GM21447 (cell line): ENCODE results near the gene TUT7.
"Not testable (repeated sequence)": the region's sequence is repeated elsewhere in the genome, so short reads cannot be mapped to it uniquely, and the experiment has no call there.

Experiments
- ATAC-seq: cut with Tn5 transposase; IDR thresholded peaks from one replicate; pipeline ENCODE4 v1.9.1; 2021; ENCODE audit not compliant: unreplicated experiment

Gene TUT7, protein sequence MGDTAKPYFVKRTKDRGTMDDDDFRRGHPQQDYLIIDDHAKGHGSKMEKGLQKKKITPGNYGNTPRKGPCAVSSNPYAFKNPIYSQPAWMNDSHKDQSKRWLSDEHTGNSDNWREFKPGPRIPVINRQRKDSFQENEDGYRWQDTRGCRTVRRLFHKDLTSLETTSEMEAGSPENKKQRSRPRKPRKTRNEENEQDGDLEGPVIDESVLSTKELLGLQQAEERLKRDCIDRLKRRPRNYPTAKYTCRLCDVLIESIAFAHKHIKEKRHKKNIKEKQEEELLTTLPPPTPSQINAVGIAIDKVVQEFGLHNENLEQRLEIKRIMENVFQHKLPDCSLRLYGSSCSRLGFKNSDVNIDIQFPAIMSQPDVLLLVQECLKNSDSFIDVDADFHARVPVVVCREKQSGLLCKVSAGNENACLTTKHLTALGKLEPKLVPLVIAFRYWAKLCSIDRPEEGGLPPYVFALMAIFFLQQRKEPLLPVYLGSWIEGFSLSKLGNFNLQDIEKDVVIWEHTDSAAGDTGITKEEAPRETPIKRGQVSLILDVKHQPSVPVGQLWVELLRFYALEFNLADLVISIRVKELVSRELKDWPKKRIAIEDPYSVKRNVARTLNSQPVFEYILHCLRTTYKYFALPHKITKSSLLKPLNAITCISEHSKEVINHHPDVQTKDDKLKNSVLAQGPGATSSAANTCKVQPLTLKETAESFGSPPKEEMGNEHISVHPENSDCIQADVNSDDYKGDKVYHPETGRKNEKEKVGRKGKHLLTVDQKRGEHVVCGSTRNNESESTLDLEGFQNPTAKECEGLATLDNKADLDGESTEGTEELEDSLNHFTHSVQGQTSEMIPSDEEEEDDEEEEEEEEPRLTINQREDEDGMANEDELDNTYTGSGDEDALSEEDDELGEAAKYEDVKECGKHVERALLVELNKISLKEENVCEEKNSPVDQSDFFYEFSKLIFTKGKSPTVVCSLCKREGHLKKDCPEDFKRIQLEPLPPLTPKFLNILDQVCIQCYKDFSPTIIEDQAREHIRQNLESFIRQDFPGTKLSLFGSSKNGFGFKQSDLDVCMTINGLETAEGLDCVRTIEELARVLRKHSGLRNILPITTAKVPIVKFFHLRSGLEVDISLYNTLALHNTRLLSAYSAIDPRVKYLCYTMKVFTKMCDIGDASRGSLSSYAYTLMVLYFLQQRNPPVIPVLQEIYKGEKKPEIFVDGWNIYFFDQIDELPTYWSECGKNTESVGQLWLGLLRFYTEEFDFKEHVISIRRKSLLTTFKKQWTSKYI (N-terminal part only)

DNA sequence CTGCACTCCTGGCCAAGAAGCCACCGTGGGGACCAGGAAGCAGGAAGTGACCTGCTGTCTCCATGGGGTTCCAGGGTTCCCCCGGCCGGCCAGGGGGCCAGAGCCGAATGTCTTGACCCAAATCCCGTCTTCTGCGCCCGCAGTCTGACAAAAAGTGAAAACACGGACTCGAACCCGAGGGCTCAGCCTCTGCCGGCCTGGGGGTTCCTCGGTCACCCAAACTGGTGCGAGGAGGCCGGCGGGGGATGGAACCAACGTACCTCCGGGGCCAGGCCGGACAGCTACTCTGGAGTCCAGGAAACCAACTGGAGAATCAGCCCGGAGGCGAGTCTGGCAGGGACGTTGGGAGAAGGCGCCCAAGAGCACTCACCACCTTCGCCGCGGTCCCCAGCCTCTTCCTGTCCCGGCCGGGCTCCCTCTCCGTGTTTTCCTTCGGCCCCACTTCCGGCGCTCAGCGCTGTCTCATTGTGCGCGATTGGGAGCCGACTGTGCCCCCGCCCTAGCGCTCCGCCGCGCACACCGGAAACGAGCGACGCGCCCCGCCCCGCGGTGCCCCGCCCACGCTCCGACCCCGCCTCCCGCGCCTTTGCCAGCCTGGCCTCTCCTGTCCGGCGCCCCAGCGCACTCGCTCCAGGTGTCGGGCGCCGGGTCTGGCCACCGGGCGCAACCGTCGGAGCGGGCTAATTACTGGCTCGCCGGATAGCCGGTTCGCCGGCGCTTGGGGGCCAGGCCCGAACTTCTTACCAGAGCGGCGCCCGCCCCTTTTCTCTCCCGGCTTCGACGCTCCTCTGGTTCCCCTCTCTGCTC lies at the start of gene TUT7:
Gene TUT7 (minus strand): TSS at position 400 of the 807 bp plus-strand sequence. CDS start 1,211 bp downstream, outside the sequence.
- peak; percentile 67 for ATAC-seq

DNA sequence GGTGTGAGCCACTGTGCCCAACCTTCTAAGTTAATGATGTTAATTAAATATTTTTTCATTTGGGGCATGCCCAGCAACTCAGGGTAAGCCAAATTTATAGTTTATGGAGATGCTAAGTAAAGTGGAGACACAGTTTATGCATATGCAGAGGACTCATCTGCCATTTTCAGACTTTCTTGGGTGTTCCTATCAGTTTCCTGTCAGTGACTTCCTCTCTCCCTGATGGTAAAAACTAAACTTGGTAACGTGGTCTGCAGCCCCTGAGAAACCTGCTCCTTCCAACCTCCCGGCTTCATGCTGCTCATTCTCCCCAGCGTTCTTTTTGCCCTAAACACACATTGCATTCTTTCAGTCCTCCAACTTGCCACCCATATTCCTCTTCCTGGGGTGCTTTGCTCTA lies 48.4 kb upstream of the TUT7 start:
- no peak for ATAC-seq

DNA sequence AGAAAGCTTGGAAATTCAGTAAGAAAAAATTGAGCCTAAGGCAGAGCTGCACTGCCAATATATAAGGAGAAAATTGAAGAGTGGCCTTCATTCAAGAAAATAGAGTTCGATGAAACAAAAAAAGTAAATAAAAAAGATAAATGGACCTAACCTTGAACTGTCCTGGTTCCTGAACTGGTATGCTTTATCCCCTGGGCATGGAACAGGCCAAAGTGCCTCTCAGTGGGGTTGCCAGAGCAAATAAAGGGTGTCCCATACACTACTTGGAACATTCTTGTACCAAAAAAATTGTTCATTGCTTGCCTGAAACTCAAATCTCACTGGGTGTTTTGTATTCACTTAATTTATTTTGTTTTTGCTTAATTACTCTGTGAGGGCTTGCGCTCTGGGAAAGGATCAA lies 42.2 kb upstream of the TUT7 start:
- ATAC-seq = no peak

DNA sequence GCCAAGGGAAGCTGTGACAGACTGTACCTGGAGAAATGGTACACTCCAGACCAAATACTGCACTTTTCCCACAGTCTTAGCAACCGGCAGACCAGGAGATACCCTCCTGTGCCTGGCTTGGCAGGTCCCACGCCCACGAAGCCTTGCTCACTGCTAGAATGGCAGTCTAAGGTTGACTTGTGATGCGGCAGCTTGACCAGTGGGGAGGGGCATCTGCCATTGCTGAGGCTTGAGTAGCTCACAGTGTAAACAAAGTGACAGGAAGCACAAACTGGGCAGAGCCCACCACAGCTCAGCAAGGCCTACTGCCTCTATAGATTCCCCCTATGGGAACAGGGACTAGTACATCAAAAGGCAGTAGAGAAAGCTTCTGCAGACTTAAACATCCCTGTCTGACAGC lies 36.0 kb upstream of the TUT7 start:
- not testable (repeated sequence) for ATAC-seq

DNA sequence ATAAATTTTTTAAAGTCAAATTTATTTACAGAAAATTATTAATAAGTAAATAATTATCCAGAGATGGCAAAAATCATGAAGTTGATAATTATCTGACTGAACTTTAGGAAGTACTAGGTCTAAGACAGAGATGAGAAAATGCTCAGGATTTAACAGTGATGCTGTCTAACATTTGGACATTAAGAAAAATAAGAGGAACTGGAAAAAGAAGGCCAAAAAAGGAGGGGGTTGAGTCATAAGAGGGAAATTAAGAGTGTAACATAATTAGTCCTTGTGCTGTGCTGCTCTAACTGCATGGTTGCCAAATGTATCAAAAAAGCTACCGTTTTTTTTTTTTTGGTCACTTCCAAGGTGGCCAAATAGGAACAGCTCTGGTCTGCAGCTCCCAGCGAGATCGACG lies 35.4 kb upstream of the TUT7 start:
- no peak for ATAC-seq

DNA sequence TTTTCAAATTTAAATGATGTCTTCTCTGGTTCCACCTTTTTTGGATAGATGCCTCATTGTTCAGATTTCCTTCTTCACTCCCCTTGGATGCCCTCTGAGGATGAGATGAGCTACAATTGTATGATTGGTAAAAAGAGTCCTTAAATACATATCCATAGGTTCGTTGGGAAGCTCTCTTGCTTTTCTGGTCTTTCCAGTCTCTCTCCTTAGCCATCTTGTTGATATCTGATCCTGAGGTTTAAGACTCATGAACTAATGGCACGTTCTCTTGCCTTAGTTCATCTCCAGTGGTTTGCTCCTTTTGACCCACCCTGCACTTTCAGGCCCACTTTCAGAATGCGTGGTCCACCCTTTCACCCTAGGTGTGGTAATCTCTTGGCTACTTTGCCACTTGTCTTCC lies 33.2 kb upstream of the TUT7 start:
- no peak for ATAC-seq

DNA sequence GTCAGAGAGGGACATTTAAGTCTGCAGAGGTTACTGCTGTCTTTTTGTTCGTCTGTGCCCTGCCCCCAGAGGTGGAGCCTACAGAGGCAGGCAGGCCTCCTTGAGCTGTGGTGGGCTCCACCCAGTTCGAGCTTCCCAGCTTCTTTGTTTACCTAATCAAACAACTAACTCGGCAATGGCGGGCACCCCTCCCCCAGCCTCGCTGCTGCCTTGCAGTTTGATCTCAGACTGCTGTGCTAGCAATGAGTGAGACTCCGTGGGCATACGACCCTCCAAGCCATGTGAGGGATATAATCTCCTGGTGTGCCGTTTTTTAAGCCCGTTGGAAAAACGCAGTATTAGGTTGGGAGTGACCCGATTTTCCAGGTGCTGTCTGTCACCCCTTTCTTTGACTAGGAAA lies 28.8 kb upstream of the TUT7 start:
- not testable (repeated sequence) for ATAC-seq

DNA sequence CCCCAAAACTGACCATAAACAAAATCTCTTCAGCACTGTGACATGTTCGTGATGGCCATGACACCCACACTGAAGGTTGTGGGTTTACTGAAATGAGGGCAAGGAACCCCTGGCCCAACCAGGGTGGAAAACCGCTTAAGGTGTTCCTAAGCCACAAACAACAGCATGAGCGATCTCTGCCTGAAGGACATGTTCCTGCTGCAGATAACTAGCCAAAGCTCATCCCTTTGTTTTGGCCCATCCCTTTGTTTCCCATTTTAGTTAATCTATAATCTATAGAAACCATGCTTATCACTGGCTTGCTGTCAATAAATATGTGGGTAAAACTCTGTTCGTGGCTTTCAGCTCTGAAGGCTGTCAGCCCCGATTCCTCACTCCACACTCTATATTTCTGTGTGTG lies 21.8 kb upstream of the TUT7 start:
- ATAC-seq = no peak

DNA sequence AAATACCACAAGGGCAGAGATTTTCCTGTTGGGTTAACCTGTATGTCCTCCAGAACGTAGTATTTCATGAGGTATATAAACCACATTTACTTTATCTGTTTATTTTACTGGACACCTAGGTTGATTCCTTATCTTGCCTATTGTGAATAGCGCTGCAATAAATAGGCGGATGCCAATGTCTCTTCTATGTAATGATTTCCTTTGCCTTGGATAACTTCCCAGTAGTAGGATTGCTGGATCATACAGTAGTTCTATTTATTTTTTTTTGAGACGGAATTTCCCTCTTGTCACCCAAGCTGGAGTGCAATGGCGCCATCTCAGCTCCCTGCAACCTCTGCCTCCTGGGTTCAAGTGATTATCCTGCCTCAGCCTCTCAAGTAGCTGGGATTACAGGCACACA lies 15.6 kb upstream of the TUT7 start:
- ATAC-seq = no peak

DNA sequence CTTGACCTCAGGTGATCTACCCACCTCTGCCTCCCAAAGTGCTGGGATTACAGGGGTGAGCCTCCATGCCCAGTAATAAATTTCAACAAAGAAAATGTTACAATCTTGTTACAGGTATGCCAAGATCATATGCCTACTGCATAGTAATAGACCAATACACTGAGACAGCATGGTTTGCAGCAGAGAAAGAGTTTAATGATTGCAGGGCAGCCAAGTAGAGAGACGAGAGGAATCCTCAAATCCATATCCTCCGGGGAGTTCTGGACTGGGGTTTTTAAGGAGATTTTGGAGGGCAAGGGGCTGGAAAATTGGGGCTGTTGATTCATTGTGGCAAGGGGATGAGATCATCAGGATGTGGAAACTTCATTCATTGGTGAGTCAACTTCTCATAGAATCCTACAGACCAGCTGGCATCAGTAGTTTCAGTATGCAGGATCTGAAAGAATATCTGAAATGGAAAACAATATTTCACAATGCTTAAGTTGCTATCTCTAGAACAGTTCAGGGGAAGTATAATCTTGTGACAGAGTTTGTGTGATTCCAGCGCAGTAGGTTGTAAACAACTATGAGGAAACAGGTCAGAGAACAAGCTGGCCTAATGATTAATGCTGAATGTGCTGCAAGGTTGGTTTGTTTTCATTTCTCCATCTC lies 14.8 kb upstream of the TUT7 start:
- no peak for ATAC-seq

DNA sequence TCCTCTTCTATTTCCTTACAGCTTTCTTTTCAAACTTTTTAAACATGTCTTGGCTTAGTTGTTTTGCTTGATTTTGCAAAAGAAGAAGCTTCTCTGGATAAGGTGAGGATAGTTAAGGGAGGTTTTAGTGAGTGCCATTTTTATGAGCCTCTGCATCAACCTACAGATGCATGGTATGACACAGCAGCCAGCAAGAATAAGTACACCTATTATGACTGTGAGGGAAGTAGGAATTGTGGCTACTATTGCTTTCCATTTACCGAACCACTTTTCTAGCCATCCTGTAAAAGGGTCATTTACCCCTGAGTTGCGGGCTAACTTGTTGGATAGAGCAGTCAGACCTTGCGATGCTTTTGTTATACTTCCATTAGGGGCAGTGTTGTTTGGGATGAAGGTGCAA lies 7.0 kb upstream of the TUT7 start:
- ATAC-seq = no peak

DNA sequence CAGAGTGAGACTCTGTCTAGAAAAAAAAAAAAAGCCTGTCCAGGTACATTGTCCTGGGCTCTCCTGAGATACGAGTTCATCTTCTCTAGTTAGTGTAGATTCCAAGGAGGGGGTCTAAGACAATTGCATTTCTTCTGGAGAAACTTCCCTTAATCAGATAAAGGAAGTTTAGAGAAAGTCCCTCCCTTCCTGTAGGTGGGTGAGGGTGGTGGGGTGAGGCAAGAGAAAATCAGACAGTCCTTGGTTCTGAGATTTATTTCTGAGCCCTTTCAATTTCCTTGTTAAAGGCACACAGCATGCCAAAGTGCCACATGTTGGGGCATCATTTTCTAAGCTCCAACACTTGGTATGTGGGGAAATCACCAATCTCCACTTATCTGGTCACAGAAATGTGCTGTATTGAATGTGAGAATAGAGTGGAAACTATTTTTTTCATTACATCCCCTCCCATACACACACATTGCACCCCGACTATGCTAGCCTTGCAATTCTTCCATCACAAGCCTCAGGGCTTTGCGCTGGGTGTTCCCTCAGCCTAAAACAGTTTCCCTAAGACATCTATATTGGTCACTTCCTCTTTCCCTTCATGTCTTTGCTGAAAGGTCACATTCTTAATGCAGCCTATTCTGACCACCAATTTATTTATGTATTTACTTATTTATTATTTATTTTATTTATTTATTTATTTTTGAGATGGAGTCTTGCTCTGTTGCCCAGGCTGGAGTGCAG lies 5.1 kb upstream of the TUT7 start:
- ATAC-seq = no peak

DNA sequence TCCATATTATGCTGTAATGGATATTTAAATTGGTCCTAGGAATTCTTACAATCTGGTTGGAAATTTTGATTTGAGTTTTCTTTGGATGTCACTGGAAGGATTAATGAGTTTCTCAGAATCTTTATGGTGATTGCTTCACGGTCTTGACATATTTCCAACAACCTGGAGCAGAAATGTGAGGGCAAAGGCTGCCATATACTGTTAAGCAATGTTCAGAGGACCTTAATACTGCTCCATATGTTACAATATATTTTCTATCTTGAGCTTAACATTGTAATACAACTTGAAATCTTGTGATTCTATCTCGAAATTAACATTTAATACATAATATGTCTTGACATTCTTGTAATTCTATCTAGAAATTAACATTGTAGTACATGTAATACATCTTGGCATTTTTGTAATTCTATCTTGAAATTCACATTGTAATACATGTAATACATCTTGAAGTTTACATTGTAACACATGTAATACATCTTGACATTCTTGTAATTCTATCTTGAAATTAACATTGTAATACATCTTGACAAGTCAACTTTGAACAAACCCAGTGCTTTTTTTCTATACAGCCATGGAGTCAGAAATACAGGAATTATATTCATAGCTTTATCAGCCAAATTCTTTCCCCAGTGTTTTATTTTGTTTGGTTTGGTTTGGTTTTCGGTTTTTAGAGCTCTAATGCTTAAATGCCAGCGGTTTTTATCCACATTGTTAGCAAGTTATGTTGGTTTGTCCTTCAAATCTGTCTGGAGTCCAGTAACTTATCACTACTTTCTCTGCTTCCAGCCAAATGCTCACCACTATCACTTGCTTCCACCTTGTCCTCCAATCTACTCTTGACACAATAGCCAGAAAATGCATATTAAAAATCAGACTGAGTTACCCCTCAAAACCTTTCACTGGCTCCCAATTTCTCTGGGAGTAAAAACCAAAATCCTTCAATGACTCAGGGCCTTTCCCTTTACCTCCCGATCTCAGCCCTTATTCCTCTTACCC lies 3.0 kb upstream of the TUT7 start:
- no peak for ATAC-seq

DNA sequence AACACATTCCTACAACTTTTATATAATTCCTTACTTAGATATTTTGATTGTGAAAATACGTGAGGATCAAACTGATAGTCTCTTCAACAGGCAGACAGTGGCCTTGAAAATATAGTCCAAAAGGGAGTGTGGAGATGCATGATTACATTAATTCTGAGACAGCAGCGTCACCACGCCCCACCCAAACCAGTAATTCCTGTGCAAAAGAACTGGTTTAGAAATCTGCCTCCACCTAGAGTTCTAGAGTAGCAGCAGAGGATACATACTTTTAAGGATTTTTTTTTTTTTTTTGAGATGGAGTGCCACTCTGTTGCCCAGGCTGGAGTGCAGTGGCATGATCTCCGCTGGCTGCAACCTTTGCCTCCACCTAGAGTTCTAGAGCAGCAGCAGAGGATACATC lies 1.6 kb upstream of the TUT7 start:
- no peak for ATAC-seq

DNA sequence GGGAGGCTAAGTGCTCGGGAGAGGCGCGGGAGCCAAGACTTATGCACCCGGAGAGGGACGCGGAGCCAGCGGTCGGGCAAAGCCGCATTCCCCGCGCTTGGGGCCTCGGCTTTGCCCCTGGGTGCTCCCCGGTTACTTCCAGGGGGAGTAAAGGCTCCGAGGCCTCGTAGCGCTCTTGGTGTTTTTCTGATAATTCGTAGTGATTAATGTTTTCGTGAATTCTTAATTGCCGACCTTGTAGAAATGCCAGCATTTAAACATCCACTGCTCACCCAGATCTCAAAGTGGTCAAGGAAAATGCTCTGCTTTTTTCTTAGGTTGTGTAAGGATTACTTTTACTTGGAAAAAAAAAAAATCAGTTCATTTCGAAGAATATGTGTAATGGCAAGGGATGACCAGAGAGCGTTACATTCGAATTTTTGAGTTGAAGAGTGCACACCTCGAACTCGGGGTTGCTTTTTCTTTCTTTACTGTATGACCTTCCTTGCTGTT lies 654 bp upstream of the TUT7 start:
- no peak for ATAC-seq

DNA sequence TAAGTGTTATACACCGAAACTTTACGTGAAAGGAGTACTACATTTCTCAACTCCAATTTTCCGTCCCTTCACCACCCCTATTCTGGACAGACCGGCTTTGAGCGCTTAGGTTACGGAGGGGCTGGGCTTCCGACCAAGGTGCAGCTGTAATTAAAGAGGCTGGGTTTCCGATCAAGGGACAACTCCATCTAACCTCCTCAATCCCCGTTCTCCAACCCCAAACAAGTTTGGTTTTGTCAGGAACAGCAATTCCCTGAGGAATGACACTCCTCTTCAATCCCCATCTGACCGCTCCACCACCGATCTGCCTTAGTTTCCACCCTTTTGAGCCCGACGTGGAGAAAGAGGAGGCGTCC lies 577 bp downstream of the TUT7 start:
- peak; percentile 15 for ATAC-seq

DNA sequence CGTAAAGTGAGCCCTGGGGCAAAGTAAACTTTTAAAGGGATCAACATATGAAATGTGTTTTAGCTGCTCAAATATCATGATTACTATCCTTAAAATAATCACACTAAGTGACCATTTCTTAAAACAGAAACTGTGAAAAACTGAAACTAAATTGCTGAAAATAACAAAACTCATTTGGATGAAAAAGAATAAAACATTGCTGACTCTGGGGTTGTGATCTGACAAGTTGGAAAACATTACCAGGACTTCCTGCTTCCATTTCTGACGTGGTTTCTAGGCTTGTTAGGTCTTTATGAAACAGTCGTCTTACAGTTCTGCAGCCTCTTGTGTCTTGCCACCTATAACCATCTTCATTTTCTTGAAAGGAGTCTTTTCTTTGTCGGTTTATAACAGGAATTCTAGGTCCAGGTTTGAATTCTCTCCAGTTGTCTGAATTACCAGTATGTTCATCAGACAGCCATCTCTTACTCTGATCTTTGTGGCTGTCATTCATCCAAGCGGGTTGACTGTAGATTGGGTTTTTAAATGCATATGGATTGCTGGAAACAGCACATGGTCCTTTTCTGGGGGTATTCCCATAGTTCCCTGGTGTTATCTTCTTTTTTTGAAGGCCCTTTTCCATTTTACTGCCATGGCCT lies 1.7 kb downstream of the TUT7 start:
- ATAC-seq = no peak

DNA sequence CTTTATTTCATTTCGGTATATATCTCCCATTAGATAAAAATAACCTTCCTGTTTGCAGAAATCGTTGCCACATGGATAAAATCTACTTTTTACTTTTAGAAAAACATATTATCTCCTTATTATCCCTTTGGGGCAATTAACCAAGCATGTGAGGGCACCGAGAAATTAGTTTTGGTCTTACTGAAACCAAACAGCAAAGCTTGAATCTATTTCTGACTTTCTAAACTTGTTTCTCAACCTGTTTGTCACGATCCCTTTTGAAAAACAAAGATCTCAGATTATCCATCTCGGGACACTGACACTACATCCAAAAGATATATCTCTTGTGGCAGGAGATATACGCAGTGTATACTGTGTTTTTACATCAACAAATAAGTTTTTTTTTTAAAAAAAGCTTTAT lies 2.3 kb downstream of the TUT7 start:
- no peak for ATAC-seq
